ENCODE data around the gene SF3B2.
"Not testable (repeated sequence)": the region's sequence is repeated elsewhere in the genome, so short reads cannot be mapped to it uniquely, and the experiment has no call there.

SF3B2 gene

DNA sequence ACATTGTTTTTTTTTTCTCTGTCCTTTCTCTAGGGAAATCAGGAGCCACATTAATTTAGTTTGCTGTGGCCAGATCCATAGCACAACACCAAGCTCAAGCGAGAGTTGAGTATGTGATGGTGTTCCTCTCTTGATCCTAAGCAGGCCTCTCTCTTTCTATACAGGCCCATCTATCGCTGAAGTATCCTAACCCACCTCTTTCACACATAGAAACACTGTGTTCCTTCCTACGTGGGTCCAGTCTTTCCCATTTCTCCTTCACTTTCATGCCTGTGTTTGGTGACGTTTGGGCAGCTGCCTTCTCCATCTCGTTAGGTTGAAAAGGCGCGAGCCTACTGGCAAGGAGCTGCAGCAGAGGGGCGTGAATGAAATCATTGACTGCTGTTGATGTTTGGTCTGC is 20.4 kb downstream of the SF3B2 start:
- FAIRE-seq, result no peak
- no peak for DNase-seq (ENCODE audit: low spot score)

DNA sequence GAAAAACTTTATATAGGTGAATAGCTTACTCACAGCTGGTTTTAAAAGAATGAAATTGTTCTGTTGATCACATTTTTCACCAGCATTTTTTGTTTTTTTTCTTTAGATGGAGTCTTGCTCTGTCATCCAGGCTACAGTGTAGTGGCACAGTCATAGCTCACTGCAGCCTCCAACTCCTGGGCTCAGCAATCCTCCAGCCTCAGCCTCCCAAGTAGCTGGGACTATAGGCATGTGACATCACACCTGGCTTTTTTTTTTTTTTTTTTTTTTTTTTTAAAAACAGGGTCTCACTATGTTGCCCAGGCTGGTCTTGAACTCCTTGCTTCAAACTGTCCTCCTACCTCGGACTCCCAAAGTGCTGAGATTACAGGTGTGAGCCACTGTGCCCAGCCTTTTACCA is 21.5 kb downstream of the SF3B2 start:
- FAIRE-seq (no peak), DNase-seq (ENCODE audit: low spot score) (no peak)

DNA sequence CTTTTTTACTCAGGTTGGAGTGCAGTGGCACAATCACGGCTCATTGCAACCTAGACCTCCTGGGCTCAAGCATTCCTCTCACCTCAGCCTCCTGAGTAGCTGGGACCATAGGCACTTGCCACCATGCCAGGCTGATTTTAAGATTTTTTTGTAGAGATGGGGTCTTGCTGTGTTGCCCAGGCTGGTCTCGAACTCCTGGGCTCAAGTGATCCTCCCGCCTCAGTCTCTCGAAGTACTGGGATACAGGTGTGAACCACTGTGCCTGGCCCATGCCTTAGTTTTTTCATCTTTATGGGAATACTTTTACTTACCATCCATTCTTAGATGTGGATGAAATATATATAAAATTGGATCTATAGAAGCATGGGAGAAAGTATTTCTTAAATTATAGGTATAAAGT is 23.1 kb downstream of the SF3B2 start:
- FAIRE-seq (no peak), DNase-seq (ENCODE audit: low spot score) (no peak)

DNA sequence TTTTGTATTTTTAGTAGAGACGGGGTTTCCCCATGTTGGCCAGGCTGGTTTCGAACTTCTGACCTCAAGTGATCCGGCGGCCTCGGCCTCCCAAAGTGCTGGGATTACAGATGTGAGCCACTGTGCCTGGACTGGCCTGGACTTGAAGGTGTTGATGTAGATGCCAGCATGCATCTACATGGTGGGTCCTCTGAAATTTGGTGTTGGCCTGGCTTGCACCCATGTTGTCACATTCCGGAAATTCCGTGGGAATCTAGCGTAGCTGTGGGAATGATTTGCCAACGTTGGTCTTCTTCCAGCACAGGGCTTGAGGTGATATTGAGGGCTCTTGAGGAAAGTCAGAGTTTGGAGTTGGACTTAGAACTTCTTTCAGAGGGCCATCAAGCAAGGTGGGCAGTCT is 24.4 kb downstream of the SF3B2 start:
- no peak for DNase-seq (ENCODE audit: low spot score)
- FAIRE-seq, result no peak

DNA sequence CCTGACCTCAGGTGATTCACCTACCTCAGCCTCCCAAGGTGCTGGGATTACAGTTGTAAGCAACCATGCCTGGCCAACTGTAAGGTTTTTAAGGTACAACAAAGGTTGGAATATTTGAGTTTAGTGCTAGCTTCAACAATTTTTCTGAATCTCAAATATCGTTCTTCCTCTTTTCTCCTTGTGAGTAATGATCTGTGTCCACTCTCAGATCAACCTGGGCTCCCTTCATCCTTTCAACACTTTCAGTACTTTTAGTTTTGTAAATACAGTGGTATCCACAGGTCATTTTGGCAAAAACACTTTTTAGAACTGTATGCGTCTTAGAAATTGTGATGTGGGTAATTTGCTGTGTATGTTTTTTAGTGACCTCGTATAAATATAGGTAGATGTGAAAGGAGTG is 25.8 kb downstream of the SF3B2 start:
- FAIRE-seq (no peak), DNase-seq (ENCODE audit: low spot score) (no peak)

DNA sequence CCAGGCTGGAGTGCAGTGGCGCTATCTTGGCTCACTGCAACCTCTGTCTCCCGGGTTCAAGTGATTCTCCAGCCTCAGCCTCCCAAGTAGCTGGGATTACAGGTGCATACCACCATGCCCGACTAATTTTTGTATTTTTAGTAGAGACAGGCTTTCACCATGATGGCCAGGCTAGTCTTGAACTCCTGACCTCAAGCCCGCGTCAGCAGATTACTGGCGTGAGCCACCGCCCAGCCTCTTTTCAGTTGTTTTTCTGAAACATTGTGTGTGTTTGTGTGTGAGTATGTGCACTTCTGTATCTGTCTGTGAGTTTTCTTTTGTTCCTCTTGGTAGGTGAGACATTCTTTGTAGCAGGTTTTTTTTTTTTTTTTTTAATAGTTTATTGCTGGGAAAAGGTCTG is 26.8 kb downstream of the SF3B2 start:
- DNase-seq (ENCODE audit: low spot score); FAIRE-seq: not testable (repeated sequence)

DNA sequence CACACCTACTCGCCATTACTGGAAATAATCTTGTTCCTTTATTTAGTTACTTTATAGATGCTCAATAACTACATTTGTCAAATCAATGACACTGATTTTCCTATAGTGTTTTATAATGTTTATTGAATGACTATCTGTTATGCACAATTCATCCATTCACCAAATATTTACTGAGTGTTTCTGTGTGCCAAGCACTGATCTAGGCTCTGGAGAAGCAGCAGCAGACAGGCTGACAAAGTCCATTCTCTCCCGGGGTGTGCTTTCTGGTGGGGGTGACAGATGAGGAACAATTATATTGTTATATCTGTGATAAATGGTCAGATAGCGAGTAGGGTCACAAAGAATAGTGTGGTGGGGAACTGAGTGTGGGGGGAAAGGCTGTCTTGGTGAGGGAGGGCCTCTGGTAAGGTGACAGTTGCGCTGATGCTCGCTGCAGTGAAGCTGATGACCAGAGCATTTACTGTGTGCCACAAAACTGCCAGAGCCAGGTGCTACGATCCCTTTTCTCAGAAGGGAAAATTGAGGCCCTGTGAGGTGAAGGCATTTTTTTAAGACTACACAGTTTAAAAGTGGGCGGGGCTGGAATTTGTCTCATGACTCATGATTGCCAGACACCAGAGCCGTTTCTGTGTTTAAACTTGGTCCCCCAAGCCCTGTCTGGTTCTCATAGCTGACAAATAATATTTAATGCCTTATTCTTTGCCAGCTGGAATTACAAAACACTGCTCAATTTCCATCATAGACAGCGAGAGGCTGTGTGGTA is 28.1 kb downstream of the SF3B2 start:
- DNase-seq (ENCODE audit: low spot score), result peak; percentile 79
- no peak for FAIRE-seq

DNA sequence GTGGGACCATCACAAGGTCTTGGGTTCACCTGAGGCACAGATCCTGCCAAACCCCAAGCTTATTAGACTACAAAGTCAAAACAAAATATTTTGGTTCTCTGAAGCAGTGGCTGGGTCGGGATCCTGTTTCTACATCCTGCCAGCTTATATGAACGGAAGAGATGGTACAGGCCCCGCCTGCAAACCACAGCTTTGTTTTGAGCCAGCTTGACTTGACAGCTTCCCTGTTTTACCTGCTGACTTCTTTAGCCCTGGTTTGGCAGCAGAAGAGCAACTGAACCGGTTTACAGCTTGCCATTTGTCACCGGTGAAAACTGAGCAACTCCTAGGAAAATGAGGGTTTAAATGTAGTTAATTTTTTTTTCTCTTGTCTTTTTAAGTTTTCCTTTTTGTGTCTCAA is 29.3 kb downstream of the SF3B2 start:
- no peak for FAIRE-seq
- DNase-seq (ENCODE audit: low spot score), result peak; percentile 40

DNA sequence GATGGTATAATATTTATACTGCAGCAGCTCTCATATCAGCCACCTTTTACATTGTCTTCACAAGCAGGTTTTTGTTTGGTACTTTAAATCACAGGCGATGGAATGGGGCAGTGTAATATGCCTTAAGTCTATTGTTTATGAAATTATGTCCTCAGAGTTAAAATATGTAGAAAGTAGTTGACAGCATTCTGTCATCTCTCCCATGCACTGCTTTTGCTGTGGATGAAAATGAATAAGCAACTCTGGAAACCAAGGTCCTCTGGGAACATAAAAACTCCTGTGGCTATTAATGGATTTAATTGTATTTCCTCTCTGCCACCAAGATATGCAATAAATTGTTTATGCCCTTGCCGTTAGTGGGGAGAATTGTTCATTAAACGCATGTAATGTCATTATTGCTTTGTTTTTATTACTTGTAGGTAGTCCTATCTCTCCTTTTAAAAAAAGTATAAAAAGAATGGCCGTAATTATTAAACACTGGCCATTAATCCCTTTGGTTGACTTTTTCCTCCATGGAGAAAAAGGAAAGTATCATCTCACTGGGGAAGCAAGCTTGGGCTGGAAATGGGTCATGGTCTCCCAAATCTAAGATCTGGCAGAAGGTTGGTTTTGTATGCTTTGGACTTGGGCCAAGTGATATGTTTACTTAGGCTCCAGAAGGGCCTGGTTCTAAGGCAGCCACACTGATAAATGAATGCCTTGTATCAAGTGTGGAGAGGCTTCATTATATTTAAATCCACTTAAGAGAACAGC is 31.0 kb downstream of the SF3B2 start:
- FAIRE-seq (no peak), DNase-seq (ENCODE audit: low spot score) (no peak)

DNA sequence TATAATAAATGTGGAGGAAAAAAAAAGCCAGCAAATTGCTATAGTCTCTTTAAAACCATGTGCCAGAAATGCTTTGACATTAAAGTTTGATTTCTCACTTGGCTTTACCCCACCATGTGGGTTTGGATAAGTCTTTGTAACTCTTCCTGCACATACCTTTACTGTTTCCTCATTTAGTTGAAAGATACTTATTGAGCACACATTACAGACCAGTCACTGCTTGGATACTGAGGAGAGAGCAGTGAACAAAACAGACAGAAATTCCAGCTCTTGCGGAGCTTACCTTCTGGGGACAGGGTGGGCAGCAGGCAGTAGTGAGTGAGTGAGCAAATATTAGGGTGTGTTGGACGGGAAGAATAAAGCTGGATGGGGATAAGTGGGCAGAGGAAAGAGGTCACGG is 31.6 kb downstream of the SF3B2 start:
- DNase-seq (ENCODE audit: low spot score), result no peak
- no peak for FAIRE-seq

DNA sequence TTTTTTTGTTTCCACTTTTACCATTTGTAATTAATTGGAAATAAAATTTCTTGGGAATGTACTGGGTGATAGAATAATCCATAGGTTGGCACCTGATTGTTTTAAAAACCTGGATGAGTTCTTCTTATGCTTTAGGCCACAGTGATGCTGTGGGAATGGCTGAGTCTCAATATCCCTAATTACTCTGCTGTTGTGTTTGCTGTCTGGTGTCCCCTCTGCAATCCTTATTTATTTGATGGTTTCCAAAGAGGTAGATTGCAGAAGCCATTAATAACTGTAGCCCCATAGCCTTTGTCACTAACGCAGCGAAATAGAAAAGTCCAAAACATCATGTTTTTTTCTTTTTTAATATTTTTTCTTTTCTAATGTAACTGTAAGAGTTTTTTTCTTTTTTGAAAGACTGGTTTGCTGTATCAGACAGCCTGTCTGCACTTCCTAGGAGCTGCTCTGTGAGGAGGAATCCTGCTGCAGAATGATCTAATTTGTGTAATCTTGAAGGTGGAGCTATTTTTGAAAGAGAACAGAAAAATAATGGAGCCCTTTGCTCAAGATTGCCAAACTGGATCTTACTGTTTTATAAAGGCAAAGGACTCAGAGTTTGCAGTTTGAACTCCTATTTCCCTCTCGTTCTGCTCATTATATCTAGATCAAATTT is 32.8 kb downstream of the SF3B2 start:
- DNase-seq (ENCODE audit: low spot score), result no peak
- no peak for FAIRE-seq

DNA sequence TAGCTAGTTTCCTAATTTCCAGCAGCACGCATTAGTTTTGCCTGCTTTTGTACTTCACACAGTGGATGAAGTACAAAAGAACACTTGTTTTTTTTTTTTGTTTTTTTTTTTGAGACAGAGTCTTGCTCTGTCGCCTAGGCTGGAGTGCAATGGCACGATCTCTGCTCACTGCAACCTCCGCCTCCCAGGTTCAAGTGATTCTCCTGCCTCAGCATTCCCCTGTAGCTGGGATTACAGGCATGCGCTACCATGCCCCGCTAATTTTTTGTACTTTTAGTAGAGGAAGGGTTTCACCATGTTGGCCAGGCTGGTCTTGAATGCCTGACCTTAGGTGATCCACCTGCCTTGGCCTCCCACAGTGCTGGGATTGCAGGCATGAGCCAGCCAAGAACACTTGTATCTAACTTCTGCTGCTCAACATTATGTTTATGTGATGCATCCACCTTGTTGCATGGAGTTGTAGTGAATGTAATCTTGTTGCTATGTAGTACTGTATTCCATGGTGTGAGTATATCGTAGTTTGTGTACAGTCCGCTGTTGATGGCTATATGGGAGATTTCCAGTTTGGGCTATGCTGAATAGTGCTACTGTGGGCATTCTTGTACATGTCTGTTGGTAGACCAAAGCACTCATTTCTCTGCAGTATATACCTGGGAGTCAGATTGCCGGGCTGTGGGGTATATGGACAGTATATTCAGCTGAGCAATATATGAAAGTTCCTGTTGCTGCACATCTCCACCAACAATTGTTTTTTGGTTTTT is 35.2 kb downstream of the SF3B2 start:
- FAIRE-seq (peak; percentile 5), DNase-seq (ENCODE audit: low spot score) (no peak)

DNA sequence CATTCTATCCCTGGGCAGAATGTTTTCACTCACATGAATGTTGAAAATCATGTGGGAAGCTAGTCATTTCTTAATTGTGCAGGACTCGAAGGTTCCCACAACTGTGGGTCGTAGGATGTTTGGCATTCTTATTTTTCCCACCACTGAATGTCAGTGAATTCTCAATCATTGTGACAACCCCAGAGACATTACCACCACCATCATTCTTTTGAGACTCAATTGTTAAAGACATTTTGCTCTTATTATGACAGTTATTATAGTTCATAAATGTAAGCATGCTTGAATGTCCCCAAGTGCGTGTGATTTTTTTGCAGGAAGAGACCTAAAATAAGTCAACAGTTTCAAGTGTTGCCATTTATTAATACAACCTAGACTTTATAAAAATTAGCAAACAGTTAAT is 36.9 kb downstream of the SF3B2 start:
- DNase-seq (ENCODE audit: low spot score) (no peak), FAIRE-seq (no peak)

DNA sequence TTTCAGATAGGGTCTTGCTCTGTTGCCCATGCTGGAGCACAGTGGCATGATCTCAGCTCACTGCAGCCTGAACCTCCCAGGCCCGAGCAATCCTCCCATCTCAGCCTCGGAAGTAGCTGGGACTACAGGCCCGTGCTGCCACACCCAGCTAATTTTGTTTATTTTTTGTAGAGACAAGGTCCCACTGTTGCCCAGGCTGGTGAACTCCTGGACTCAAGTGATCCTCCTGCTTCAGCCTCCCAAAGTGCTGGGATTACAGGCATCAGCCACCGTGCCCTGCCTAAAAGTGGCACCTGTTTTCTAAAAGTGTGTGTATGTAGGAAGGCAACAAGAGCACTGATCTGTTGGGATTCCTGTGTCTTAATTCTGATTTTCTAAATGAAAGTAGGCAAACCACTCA is 38.1 kb downstream of the SF3B2 start:
- DNase-seq (ENCODE audit: low spot score) (no peak), FAIRE-seq (no peak)

DNA sequence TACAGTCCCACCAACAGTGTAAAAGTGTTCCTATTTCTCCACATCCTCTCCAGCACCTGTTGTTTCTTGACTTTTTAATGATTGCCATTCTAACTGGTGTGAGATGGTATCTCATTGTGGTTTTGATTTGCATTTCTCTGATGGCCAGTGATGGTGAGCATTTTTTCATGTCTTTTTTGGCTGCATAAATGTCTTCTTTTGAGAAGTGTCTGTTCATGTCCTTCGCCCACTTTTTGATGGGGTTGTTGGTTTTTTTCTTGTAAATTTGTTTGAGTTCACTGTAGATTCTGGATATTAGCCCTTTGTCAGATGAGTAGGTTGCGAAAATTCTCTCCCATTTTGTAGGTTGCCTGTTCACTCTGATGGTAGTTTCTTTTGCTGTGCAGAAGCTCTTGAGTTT is 40.0 kb downstream of the SF3B2 start:
- FAIRE-seq, result not testable (repeated sequence)

DNA sequence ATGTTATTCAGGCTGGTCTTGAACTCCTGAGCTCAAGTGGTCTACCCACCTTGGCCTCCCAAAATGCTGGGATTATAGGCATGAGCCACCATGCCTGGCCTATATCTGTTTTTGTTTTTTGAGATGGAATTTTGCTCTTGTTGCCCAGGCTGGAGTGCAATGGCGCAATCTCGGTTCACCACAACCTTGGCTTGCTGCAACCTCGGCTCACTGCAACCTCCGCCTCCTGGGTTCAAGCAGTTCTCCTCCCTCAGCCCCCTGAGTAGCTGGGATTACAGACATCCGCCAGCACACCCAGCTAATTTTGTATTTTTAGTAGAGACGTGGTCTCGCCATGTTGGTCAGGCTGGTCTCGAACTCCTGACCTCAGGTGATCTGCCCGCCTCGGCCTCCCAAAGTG is 47.6 kb downstream of the SF3B2 start:
- not testable (repeated sequence) for FAIRE-seq; DNase-seq (ENCODE audit: low spot score)

More for the DNA sequence above, 40.0 kb downstream of the SF3B2 start:
- DNase-seq (ENCODE audit: low spot score), result not testable (repeated sequence)

DNA sequence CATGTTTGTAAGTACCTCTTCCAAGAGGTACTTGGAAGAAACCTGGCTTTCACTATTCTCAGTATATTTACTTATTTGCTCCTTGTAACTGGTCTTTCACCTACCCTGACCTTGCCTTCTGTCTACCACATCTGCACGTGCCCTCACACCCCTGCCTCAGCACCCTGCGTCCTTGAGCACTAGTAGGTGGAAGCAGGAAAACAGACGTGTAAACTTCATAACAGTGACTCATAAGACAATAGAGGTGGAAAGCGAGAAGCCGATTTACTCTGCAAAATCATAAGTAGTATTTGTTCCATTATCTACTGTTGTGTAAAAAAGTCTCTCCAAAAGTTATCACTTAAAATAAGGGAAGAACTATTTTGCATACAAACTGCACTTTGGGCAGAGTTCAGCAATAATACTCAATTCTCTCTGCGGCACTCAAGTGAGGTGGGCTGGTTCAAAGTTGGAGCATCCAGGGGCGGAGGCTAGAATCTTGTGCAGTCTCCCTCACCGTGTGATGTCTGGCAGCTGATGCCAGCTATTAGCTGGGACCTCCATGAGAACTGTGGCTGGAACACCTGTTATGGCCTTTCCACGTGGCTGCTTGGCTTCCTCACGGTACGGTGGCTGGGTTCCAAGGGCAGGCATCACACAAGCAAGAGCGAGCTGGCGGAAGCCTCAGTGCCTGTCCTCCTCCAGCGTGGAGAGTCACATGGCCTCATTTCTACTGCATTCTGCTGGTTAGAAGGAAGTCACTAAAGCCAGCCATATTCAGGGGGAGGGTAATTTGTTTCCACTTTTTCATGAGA is 48.3 kb downstream of the SF3B2 start:
- DNase-seq (ENCODE audit: low spot score) (no peak), FAIRE-seq (no peak)

DNA sequence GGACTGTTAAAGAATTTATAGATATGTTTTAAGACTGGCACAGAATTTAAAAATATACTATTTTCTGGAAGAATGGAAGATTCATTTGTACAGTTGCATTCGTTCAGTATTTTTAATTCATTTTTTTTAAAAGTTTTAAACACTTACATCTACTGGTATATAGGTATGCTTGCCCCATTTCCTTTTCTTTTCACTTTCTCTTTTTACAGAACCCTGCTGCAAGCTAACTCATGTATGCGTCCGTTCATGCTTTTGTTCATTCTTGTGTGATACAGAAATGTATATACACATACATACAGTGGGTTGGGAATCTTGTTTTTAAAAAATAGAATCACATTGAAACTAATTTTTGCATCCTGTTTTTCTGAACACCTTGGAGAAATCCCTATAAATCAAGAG is 48.9 kb downstream of the SF3B2 start:
- no peak for FAIRE-seq

DNA sequence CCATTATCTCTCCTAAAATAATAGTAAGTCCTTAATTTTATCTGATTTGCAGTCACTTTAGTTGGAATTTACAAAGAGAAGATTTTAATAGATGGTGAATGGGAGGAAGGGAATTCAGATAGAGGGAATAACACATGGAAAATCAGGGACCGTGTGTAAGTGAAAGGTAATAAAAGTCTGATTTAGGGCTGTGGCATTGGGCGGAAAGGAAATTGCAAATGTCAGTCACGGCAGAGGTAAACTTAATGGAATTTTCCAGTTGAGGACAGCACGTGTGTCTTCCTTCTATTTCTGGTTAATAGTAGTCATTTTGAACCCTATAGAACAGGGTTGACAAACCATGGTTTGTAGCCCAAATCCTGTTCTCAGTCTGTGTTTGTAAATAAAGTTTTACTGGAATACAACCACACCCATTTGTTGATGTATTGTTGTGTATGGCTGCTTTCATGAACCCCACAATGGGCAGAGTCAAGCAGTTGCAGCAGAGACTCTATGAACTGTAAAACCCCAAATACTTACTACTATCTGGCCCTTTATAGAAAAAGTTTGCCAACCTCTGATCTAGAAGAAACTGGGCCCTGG is 52.0 kb downstream of the SF3B2 start:
- DNase-seq (ENCODE audit: low spot score) (no peak), FAIRE-seq (no peak)

More for the DNA sequence above, 48.9 kb downstream of the SF3B2 start:
- DNase-seq (ENCODE audit: low spot score), result no peak

DNA sequence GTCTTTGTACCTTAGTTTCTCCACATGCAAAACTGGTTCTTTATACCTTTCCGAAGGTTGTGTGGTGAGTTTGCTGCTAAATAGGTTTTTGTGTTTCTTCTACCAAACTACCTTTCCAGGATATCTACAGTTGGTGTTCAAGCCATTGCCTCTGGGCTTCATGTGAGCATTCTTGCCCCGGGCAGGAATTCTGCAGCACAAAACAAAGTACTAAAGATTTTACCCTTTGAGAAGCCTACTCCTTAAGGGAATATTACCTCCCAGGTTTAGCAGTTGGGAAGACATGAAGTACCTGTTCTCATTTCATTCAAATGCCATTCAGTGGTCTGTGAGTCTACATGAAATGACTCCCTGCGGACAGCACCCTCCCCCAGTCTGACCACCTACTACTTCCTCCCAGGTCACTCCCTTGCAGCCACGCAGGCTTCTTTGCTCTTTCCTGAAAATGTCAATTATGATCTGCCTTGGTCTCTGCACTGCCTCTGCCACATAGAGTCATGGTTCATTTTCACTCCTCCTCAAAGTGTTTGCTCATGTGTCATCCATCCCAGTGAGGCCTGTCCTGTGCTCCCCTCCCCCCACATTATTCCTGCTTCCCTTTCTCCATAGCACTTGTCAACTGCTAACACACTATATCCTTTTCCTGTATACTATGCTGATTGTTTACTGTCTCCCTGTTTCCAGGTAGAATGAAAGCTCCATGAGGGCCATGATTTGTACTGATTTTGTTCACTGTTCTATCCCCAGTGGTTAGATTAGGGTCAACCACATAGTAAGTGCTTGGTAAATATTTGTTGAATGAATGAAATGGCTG is 54.8 kb downstream of the SF3B2 start:
- DNase-seq (ENCODE audit: low spot score) (no peak), FAIRE-seq (no peak)
